Left forelimb (tissue), 1 donor: ENCODE results near the gene GOLGA7B.

Source experiments
- DNase-seq: peaks from one replicate; pipeline ENCODE4 v3.0.0-alpha.2; 2018; ENCODE audit warnings: low spot score

GOLGA7B gene

DNA sequence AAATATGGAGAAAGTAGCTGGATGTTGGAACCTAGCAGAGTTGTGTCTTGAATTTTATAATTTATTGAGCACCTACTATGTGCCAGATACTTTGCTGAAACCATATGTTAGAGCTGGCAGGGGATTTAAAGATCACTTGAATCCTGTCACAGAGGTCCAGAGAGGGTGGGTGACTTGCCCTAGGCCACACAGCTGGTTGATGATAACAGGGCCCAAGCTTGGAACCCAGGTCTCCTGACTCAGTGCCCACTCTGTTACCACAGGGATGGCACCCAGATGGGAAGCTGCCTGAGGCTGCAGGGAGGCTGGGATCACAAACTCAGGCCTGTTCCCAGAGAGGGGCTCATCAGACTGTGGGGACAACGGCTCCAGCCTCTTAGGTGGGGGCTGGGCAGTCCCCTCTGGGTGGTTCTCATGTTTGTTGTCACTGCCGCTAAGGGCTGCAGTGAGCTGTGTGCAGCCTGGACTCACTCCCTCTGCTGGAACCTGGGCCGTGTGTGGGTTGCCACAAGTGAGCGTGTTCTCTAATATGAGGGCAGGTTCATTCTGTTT, 18.6 kb downstream of the GOLGA7B start:
- peak; percentile 25 for DNase-seq

- peak; percentile 71 for DNase-seq
Observed at GRCh38 chr10:97869091-97870042, 19.7 kb downstream of the GOLGA7B start.

DNA sequence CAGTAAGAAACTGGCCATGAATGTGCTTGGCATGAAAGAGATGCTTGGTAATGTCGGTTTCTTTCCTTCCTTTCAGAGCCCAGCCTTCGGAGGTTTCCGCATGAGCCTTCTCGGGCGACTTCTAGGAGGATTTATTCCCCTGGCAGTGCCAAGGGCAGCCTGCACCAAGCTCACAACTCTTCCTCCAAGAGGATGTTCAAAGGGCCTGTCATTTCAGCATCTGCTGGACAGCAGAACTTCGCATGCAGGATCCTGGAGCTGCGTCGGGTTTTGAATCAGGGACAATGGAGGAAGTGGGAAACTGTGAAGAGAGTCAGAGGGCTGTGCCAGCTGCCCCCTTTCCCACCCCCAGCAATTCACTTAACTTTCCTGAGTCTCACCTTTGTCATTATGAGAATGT, 21.3 kb downstream of the GOLGA7B start:
- peak; percentile 30 for DNase-seq

- no peak for DNase-seq
Observed at GRCh38 chr10:97873569-97873968, 23.9 kb downstream of the GOLGA7B start.

DNA sequence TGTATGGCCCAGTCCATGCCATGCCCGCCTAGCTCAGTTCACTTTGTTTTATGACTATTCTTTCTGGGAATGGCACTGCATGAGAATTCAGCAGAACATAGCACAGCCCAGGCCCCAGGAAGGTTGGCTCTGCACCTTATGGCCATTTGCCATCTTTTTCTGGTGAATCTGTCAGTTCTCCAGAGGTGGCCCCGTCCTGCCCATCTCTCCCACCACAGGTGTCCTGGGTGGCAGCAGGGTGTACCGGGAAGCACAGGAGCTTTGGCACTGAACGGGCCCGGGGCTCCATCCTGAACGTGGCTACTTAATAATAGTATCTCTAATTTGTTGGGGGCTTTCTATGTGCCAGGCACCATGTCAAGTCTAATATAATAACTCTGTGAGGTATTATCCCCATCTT, 24.7 kb downstream of the GOLGA7B start:
- DNase-seq: no peak

- no peak for DNase-seq
Observed at GRCh38 chr10:97875391-97875790, 25.7 kb downstream of the GOLGA7B start.

DNA sequence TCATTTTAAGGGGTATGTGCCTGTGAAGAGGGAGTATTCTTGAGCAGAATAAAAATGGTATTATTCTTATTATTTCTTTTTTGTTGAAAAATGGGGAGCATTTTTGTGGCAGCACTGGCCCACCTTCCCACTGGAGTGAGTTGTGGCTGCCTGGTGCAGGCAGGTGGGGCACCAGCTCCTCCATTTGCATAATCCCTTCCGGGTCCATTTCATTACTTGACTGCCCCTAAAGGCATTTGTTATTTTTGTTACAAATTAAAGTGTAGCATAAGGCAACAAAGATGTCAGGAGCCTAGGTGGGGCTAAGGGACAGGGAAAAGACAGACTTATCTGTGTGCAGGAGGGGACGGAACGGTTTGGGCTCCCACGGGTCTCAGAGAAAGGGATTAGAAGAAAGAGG, 26.8 kb downstream of the GOLGA7B start:
- no peak for DNase-seq

- no peak for DNase-seq
Observed at GRCh38 chr10:97879241-97879640, 29.6 kb downstream of the GOLGA7B start.

DNA sequence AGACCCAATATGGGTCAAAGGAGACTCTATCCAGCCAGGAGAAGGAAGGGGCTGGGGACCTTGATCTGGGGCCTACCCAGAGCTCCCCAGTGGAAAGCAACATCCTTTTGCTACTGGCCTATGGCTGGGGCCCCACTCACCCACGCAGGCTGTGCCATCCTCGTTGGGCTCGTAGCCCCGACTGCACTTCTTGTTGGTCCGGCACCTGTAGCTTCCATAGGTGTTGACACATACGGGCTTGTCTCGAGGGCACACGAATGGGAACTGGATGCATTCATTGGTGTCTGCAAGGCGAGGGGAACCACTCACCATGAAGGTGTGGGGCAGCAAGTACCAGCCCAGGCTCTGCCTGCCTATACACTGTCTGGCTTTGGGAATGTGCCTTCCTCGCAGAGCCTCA, 30.5 kb downstream of the GOLGA7B start:
- DNase-seq: no peak

GRCh38 chr10:97882142-97883091, 32.8 kb downstream of the GOLGA7B start:
- DNase-seq: no peak

DNA sequence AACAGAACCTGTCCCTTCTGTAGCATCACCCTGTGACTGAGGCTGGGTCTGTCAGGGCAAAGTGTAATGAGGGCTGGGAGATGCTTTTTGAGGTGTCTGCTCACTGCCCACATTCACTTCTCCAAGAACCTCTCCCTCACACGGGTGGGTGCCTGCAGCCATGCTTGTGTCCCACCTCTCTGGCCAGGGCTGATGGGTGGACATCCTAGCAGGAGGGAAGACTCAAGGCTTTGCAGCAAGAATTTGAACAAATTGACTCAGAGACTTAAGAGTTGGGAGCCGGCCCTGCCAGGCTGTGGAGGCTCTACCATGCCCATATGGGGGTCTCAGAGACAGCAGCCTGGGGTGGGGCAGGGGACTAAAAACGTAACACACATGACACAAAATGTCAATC, 33.4 kb downstream of the GOLGA7B start:
- DNase-seq: no peak

GRCh38 chr10:97886286-97886685, 36.6 kb downstream of the GOLGA7B start:
- DNase-seq: no peak

DNA sequence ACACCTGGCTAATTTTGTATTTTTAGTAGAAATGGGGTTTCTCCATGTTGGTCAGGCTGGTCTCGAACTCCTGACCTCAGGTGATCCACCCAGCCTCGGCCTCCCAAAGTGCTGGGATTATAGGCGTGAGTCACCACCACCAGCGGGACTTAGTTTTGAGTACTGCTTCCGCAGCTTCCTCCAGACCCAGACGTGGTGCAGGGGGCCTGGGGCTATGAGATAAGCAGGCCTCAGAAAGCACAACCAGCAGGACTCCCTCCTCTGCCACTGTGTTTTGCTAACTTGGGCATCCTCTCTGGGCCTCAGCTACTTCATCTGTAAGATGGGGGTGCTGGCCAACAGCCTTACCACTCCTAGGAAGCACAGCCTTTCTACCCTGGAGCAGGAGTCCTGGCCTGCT, 37.8 kb downstream of the GOLGA7B start:
- DNase-seq: no peak

GRCh38 chr10:97888134-97888533, 38.5 kb downstream of the GOLGA7B start:
- DNase-seq: no peak

- DNase-seq: no peak
Observed at GRCh38 chr10:97888641-97889262, 39.1 kb downstream of the GOLGA7B start.

DNA sequence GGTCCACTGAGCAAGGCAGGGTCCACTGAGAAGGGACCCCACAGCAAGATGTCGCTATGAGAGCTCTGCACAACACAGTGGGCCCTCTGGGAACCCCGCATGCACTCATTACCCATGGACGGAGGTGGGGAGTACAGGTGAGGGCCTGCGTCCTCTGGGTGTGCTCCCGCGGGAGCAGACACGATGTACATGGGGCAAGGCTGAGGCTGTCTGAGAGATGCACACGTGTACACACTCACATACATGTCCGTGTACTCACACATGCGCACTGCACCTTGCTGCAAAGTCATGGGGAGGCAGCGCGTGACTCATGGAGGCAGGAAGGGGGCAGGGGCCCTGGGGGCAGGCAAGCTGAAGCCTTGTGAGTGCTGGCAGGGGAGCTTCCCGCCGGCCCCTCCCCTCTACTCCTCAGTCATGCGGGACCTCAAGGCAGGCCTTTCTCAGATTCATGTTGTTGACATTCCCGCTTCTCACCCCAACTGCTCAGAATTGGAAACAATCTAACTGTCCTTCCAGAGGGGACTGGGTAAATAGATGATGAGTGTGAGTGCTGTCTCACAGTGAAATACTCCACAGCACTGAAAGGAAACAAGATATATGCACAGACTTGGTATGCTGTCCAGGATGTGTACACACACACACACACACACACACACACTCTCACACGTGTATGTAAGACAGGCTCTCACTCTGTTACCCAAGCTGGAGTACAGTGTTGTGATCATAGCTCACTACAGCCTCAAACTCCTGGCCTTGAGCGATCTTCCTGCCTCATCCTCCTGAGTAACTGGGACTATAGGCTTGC, 40.0 kb downstream of the GOLGA7B start:
- DNase-seq: no peak

- no peak for DNase-seq
Observed at GRCh38 chr10:97891497-97892167, 42.0 kb downstream of the GOLGA7B start.

GRCh38 chr10:97892506-97892905, 42.9 kb downstream of the GOLGA7B start:
- DNase-seq: no peak

GRCh38 chr10:97892939-97893338, 43.3 kb downstream of the GOLGA7B start:
- no peak for DNase-seq

DNA sequence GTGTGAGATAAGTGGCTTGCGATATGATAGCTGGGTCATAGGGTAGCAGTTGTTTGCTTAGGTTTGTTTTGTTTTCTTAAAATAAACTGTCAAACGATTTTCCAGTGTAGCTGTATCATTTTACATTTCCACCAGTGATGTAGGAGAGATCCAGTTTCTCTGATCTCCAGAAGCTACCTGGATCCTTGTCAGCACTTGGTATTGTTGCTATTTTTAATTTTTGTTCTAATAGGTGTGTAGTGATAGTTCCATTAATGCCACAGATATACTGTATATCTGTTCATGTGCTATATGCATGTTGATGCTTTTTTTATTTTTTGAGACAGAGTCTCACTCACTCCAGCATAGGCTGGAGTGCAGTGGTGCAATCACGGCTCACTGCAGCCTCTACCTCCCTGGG, 44.4 kb downstream of the GOLGA7B start:
- no peak for DNase-seq

DNA sequence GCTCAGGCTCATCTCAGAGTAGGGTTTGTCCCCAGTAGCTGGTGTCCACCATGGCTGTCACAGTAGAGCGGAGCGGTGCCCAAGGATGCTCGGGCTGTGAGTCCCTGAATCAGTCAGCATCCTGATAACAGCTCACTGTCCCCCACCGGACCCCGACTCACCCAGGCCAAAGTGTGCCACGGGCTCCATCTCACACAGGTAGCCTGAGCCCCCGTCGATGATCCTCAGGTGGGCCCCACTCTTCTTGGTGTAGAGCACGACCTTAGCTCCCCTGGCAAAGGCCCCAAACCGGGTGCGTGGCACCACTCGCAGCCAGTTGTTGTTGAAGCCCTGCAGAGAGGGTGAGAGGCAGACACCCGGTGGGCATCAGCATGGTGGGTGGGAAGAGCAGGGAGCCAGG, 45.4 kb downstream of the GOLGA7B start:
- DNase-seq: no peak
